NCI-H2081 (cell line): ENCODE results near the gene BMF.

Source experiments
- DNase-seq, 2 experiments: peaks; one replicate each; lab custom pipeline; 2025; lab: John Stamatoyannopoulos, UW

Gene BMF

GRCh38 chr15:40065166-40065565 is 43.5 kb downstream of the BMF start:
- DNase-seq: peak; percentile 19 to 73

DNA sequence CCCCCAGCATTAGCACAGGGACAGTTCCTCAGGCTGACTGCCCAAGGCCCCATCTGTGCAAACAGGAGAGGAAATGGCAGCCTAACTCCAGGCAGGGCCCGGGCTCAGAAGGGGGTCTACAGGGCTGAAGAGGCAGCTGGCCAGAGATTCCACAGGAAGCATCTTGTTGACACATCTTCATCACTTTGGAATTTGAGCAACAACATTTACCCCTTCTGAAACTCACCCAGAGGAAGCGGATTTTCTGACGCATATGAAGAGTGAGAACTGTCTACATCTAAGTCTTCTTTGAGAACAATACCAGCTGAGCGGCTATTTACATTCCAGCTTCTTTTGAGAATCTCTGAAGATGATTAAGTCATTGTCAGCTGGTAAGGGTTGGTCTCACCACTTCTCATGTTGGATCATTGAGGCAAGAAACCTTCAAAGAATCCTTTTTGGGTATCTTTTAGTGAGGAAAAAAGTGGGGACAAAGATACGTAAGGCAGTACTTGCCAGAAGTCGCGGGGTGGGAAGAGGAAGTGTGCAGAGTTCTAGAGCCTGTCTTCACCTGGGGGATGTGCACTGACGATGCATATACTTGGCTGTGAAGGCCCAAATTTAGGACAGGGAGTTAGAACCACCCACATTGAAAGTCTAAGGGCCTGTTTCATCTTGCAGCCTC is 44.3 kb downstream of the BMF start:
- DNase-seq: no peak

DNA sequence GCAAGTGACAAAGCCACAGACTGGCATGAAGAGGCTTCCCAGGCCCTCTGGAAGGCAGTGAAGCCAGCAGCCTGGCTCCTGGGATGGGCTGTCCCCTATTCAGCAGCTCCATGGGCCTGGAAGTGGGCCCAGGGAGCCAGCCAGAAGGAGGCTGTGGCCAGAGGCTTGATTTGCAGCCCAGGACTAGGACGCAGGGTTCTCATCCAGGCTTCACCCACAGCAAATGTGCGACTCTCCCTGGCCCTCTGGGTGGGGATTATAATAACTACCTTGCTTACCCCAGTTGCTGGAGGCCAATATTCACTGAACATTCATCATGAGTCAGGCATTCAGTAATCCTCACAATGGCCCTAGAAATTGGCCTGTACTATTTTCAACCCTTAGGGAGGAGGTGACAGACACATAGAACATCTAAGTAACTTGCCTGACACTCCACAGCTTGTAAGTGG is 45.1 kb downstream of the BMF start:
- DNase-seq: peak in 1 of 2 experiments; percentile 45

DNA sequence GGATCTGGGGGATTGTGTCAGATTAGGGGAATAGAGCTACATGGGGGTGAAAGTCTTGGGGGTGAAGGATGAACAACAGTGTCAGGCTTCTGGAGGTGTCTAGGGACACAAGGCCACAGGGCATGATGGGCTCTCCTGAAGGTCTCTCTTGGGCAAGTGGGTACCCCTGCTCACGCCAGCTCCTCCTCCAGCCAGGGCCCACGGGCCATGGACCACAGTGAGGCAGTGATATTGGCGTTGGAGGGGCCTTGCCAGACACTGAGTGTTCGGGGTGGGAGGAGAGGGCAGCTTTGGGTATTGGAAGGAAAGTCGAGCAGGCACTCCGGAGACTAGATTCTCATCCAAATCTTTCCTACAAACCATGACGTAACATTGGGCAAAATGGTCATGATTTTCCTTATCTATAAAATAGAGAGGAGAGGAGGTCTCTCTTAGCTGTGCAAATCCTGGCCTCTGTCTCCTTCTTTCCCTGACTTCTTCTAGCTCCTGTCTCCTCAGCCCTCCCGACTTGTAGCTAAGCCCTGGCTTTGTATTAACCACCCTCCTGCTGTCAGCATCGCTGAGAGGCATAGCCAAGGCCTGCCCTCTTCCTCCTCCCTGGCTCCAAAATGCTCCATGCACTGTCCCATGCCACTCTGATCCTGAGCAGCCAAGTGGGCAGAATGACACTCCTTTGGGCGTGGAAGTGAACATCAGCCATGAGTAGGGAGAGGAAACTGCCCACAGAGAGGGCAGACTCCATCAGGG is 45.7 kb downstream of the BMF start:
- DNase-seq: no peak

- DNase-seq: no peak
These were observed 47.3 kb downstream of the BMF start for GRCh38 chr15:40061212-40061901.

- no peak for DNase-seq
These were observed 48.3 kb downstream of the BMF start for GRCh38 chr15:40060236-40060961.

- no peak for DNase-seq
These were observed 48.9 kb downstream of the BMF start for GRCh38 chr15:40059821-40060220.

DNA sequence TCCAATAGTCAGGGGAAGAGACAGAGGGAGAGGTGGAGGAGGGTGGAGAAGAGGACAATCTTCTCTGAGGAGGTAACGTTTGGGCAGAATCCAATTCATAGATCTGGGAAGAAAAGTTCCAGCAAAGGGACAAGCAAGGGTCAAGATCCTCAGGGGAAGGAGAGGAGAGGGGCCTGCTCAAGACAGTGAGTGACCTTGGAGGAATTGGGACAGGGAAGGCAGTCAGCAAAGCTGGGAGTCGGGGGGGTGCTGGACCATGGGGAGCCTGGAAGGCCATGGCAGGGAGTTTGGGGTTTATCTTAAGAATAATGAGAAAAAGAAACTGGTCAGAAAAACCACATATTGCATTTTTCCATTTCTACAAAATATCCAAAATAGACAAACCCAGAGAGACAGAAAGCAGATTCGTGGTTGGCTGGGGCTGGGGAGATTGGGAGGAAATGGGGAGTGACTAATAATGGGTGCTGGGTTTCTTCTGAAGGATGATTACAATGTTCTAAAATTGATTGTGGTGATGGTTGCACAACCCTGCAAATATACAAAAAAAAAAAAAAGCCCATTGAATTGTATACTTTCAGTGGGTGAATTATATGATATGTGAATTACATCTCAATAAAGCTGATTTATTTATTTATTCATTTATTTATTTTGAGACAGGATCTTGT is 50.1 kb downstream of the BMF start:
- DNase-seq: no peak

DNA sequence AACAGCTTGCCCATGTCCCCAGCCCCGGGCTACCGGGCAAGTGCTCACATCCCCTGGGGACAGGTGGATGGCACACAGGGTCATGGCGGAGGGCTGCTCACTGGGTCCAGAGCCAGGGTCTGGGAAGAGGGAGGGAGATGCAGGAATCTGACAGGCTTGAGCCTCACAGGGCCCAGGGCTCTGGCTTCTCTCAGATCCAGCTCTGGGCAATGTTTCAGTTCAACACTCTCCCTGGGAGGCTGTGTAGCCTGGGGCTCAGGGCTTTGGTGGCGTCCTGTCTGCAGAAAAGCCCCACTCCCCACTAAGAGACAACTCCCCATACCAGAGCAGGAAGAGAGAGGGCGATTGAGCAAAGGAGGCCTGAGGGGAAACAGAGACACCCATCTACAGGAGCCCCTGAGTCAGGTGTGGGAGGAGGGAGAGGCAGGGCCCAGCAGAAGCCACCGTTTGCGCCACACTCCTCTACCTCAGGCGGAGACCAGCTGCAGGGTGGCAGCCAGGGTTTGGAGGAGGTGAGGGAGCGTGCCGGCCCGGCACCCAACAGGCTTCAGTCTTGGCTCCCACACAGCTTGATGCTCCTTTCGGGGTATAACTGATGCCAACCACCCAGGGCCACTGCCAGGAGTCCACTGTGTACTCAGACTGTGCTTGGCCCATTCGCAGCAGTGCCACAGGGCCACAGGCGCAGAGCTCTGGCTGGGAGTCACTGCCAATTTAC is 52.9 kb downstream of the BMF start:
- DNase-seq: peak; percentile 79 to 94

DNA sequence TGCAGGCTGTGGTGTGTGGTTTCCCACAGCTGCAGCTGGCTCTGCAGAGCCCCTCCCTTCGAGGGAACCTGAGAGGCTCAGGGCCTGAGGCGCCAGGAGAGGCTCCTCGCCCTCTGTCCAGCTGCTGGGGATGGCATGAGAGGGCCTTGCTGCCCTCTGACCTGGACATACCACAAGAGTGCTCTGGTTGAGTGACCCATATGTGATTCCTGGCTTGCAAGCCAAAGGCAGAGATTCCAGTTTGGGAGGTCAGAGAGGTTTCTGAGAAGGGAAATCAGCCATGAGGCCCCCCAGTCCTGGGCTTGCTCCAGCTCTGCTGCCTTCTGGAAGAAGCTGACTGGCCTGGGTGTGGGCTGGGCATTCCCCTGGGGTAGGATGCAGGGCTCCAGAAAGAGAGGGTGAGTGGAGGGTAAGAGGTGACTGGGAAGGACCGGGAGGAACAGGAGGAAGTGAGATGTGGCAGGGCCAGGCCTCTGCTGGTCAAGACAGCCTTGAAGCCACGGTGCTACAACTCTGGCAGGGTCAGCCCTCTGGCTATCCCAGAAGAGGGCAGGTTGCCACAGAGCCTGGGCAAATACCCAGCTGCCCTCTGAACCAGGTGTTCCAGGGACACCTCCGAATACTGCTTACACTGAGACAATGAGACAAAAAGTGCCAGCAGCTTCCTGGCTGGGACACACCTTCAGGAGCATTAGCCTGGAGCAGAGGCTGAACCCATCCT is 53.7 kb downstream of the BMF start:
- DNase-seq: peak; percentile 66 to 89

DNA sequence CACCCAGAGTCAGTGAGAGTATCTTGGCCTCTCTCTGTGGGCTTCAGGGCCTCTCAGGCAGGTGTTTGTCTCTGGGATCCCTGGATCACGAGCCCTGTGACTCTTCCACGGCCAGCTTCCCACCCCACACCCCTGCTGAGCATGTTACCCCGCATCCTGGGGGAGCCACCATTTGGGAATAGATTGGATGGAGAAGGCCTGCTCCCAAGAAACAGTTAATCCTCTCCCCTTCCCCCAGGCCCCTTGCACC is 54.1 kb downstream of the BMF start:
- no peak for DNase-seq

DNA sequence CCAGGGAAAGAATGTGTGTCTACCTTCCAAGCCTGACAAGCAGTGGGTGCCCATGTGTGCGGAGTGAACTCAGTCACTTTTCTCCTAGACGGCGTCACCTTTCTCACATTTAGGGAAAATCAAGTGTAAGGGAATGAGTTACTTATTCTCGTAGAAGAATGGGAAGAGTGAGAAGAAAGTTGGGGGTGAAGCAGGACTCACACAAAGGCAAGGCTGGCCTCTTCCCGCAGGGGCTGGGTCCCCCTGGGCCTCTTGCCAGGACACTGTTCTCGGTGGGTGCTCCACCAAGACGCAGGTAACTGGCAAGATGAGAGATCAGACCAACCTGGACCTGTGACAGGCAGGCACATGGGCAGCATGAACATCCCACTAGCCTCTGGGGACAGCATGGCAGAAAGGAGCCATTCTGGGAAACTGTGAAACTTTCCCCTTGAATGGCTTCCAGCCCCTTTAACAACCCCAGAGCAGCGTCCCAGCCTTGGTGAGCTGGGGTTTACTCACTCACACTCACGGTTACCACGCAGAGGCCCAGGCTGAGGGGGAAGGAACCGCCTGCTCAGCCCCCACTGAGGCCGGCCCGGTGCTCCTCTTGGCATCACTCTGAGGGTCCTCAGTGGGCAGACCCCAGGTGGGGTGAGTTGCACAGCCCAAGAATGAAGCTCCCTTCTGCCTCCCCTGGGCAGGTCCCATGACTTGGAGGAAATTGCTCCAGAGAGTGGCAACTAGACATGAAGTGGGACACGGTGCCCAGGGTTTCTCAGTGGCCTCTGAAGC is 54.7 kb downstream of the BMF start:
- DNase-seq: no peak

GRCh38 chr15:40053079-40053830 is 55.4 kb downstream of the BMF start:
- DNase-seq: no peak

DNA sequence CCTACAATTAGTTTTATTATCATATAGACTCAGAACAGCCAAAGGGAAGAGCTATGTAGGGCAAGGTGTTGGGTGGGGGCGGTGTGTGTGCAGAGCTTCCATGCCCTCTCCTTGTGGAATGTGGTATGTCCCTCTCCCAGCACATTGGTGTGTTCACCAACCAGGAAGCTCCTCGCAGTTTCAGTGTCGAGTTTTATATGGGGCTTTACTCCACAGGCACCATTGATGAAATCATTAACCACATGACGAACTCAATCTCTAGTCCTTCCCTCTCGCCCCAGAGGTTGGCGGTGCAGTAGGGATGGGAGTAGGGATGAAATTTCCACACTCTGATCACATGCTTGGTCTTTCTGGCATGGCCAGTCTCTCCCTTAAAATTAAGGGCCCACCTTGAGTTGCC is 56.1 kb downstream of the BMF start:
- DNase-seq: no peak

- DNase-seq: no peak
These were observed 56.9 kb downstream of the BMF start for GRCh38 chr15:40051616-40052415.

DNA sequence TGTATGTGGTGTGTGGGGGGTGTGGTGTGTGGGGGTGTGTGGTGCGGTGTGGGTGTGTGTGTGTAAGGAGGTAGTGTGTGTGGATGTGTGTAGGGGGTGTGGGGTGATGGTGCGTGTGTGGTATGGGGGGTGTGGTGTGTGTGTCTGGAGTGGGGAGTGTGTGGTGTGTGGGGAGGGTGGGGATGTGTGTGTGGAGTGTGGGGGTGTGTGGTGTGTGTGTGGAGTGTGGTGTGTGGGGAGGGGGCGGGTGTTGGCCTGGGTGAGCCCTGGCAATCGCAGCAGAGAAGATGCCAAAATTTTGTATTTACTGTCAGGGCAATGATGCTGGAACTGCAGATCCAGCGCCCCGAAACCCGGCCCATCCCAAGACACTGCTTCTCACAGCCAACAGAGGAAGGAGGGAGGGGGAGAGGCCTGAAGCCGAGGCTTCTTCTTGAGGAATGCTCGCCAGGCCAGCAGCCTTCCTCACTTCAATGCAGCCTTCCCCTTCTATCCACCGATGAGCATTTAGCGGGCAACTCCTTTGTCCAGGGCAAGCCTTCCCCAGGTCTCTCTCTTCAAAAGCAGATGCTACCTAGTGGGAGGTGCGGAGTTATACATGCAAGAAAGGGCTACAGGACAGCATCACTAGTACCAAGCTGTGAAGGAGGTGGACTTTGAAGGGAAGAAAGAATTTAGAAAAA is 57.8 kb downstream of the BMF start:
- no peak for DNase-seq

GRCh38 chr15:40048926-40049475 is 59.7 kb downstream of the BMF start:
- no peak for DNase-seq
